ENCODE data around the gene ITGA4. TPM values are rescaled to one million over a fixed set of nuclear protein-coding genes. Genes with fewer than 3 reads are reported as not detected.

ITGA4 gene
- total and polyA plus RNA-seq, 2 donors (not counting 3 experiments of a cell fraction or from before 2014, with no cell fraction given), result 1.5 to 2.8 TPM

- Histone ChIP-seq H3K79me2 (ENCODE audit: control insufficient read depth, insufficient read depth, low read length) (no peaks in the 10 kb centered on the region), H3K4me1 (ENCODE audit: control insufficient read depth, extremely low read depth, insufficient read depth, low read length) (no peaks in the 10 kb centered on the region), H3K4me2 (ENCODE audit: insufficient read depth, low read length) (no peak overlapping the region), H3K36me3 (ENCODE audit: control insufficient read depth in 2 of 2, extremely low read depth in 1 of 2, insufficient read depth in 2 of 2, low read length in 2 of 2) (no peaks in the 10 kb centered on the region), H3K9me1 (replicated peaks; ENCODE audit: control insufficient read depth, extremely low read depth, insufficient read depth, low read length) (no peaks in the 10 kb centered on the region), H3K9ac (replicated peaks; ENCODE audit: extremely low read depth, insufficient read depth, low read length) (no peak overlapping the region), H4K20me1 (replicated peaks; ENCODE audit: control insufficient read depth, extremely low read depth, insufficient read depth, low read length) (no peaks in the 10 kb centered on the region), H3K4me3 (replicated peaks in 1 of 3; ENCODE audit: insufficient read depth in 1 of 3, low read depth in 1 of 3, low read length in 3 of 3) (no peak overlapping the region), H3K27ac (ENCODE audit: insufficient read depth, low read depth, low read length) (no peak overlapping the region), H3K27me3 (ENCODE audit: control insufficient read depth in 2 of 2, insufficient read depth in 2 of 2, low read length in 2 of 2) (peaks cover 0 to 2% of the 10 kb centered on the region in 2 experiments), H2AFZ (ENCODE audit: low read depth, low read length) (no peak overlapping the region), H3K9me3 (replicated peaks; ENCODE audit: control insufficient read depth, insufficient read depth, low read length) (no peaks in the 10 kb centered on the region)
- BruUV-seq (replicated peaks), result no TSS peak
- dilution Hi-C loops (cut with MboI; ENCODE audit: extremely low pct_ligation_motif_present, low sequenced_read_pairs), result no loop called here
- DNase-seq (ENCODE audit: low read depth, low spot score), result no peak
- no peak for TF ChIP-seq FOS (IDR thresholded peaks at IDR 0.05; ENCODE audit: borderline replicate concordance, insufficient read depth, low read length)
- TF ChIP-seq MAX (IDR thresholded peaks at IDR 0.05; ENCODE audit: insufficient read depth, insufficient read length), result no peak
- no peak for TF ChIP-seq MYC (IDR thresholded peaks at IDR 0.05; ENCODE audit: low read depth, low read length)
- TF ChIP-seq EZH2 (IDR thresholded peaks at IDR 0.05; ENCODE audit: borderline replicate concordance, low read depth, low read length, severe bottlenecking), result no peak
- no peak for TF ChIP-seq GATA2 (IDR thresholded peaks at IDR 0.05; ENCODE audit: insufficient read depth, insufficient read length, low read depth, low read length)
- TF ChIP-seq JUN (IDR thresholded peaks at IDR 0.05; ENCODE audit: borderline replicate concordance, insufficient read depth, insufficient read length, low read depth), result no peak
- no peak for TF ChIP-seq POLR2AphosphoS5 (IDR thresholded peaks at IDR 0.05; ENCODE audit: insufficient read depth, low read depth, low read length)
- no peak for TF ChIP-seq POLR2A (IDR thresholded peaks at IDR 0.05; ENCODE audit: low read depth, low read length)
- no peak for TF ChIP-seq CTCF (IDR thresholded peaks at IDR 0.05; ENCODE audit: extremely low read depth in 1 of 2, insufficient read depth in 1 of 2, low read depth in 1 of 2, low read length in 2 of 2)
- intact Hi-C loops (cut with micrococcal nuclease), result no loop called here
- FAIRE-seq, result no peak
- CTCF ChIA-PET, result interaction anchor here (1.2 kb wide), 1 partner anchor 10 kb away, joined by 3 read pairs; no protein-coding TSS in a partner anchor
- POLR2A ChIA-PET, result no interaction called here
These were observed 58.5 kb downstream of the ITGA4 start for GRCh38 chr2:181515719-181516118.

Data from endothelial cell of umbilical vein (primary cell).